NOMO-1 (cell line): Measurements from ENCODE around the gene SLC16A1.
"Not testable (repeated sequence)": the region's sequence is repeated elsewhere in the genome, so short reads cannot be mapped to it uniquely, and the experiment has no call there.

Experiments
- DNase-seq, 2 experiments: peaks; one replicate each; lab custom pipeline; 2025; ENCODE audit not compliant: unreplicated experiment in 2 of 2; lab: John Stamatoyannopoulos, UW

SLC16A1 gene

GRCh38 chr1:112887599-112888283 is 68.3 kb downstream of the SLC16A1 start:
- DNase-seq = no peak

GRCh38 chr1:112884996-112885395 is 71.0 kb downstream of the SLC16A1 start:
- not testable (repeated sequence) for DNase-seq

DNA sequence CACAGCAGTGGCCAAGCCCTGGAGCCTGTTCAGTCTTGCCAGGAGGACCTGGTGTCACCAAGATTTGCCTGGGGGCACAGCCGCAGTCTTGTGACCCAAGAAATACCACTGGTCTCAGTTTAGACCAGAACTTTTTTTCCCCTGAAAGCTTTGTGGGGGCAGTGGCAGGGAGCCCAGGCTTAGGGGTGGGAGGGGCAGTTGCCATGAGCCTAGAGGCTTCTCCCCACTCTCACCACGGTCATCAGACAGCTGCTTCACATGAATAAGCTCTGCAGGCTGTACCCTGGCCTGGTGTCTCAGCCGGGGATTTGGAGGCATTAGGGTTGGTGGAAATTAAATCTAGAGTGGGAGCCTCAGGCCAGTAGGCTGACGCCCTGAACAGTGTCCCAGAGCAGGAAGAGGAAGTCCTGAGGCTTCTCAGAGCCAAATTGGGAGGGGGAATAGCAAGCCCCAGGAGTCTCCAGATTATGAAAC is 73.7 kb downstream of the SLC16A1 start:
- DNase-seq = peak; percentile 23 to 24

DNA sequence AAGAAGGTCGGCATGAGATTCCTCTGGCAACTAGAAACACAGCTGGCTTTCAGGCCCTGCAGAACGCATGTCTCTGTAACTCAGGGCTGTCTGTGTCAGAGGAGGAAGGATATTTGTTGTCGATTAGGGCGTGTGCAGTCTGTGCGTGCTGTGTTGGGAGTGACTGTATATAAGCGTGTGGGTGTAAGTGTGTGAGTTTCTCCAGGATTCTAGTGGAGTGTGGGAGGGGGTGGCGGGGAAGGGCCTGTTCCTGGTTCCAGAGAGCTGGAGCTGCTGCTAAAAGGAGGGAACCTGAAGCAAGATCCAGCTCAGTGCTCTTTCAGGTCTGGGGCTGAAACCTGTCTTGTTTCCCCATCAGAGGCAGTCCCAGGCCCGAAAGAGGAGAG is 74.3 kb downstream of the SLC16A1 start:
- DNase-seq = no peak

DNA sequence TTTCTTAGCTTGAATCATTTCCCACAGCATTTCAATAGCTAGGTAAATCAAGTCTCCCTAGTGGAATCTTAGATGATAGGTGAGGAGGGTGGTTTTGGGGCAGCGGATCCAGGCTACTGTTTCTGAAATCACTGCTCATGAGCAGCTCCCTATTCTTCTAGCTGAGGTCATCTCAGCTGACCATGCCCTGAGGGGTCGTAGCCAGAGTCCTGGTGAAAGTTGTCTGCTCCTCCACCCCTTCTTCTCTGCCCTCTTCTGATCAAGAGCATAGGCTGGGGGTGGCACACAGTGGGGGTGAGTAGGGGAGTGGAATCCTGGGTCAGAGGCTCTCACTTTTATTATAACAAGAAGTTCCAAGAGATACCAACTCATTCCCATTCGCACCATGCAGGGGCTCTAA is 76.2 kb downstream of the SLC16A1 start:
- DNase-seq = no peak

DNA sequence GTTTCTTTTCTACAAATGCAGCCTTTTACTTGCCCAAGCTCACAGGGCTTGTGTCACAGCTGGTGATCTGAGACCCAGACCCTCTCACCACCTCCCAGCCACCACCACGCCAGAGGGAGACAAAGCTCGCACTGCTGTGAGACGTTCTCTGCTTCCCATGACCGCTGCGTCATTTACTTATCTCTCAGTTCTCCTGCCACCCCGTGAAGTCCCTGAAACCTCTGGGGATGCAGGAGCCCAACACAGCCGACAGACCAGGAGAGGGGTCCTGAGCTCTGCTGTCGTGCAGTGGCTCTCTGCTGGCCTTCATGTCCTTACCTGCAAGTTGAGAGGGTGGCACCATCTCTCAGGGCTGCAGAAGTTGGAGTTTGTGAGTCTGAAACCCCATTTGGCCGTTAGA is 77.7 kb downstream of the SLC16A1 start:
- no peak for DNase-seq

DNA sequence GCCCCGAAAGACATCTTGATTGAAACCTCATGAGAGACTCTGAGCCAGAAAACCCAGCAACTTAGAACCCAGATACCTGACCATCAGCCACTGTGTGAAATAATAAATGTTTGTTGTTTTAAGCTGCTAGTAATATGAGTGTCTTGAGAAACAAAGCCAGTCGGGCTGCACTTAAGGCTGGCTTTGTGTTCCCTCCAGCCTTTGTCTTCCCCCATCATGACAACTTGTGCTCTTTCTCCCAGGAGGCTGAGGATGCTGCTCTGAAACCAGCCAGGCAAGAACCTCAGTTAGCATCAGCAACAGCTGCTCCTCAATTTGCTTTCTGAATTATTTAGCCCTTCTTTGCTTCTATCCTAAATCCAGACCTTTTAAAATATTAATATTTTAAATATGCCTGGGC is 78.2 kb downstream of the SLC16A1 start:
- DNase-seq = no peak

DNA sequence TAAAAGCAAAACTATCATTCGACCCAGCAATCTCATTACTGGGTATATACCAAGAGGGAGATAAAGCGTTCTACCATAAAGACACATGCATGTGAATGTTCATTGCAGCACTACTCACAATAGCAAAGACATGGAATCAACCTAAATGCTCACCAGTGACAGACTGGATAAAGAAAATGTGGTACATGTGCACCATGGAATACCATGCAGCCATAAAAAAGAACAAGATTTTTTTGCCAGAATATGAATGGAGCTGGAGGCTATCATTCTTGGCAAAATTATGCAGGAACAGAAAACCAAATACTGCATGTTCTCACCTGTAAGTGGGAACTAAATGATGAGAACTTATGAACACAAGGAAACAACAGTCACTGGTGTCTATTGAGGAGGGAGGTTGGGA is 79.7 kb downstream of the SLC16A1 start:
- no peak for DNase-seq

DNA sequence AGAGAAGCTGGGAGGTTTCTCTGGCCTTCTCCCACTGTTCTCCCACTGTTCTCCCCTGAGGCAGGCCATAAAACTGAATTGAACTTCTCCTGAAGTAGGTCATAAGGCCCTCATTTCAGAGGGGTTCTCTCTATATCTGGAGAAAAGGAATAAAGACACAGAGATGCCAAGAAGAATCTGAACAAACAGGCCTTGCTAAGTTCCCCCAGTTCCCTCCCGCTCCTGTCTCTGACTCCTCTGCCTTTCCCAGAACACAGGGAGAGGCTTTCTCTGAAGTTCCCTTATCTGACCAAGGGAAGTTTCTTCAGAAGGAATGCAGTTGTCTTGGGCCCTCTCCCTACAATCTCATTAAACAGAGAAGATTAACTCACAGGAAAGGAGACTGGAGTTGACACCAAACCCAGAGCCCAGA is 83.4 kb downstream of the SLC16A1 start:
- no peak for DNase-seq

- DNase-seq = no peak
These were observed 84.9 kb downstream of the SLC16A1 start for GRCh38 chr1:112870887-112871646.

GRCh38 chr1:112869895-112870294 is 86.1 kb downstream of the SLC16A1 start:
- DNase-seq = no peak

- no peak for DNase-seq
These were observed 87.8 kb downstream of the SLC16A1 start for GRCh38 chr1:112868191-112868590.

GRCh38 chr1:112866981-112867380 is 89.0 kb downstream of the SLC16A1 start:
- DNase-seq = no peak

DNA sequence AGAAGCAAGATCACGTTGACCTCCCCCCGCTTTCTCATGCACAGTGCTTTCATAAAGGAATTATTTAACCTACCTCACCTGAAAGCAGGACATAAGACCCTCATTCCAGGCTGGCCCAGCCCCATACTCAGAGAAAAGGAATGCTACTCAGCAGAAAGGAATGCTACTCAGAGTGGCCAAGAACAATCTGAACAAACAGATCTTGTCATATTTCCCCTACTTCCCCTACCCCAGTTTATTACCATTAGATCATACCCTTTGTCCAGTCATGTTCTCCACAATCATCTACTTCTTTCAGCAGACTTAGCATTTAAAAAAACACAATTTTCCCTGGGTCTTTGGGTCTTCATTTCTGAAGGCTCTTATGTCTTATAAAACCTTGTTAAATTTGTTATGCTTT is 89.8 kb downstream of the SLC16A1 start:
- no peak for DNase-seq

GRCh38 chr1:112862753-112863426 is 93.1 kb downstream of the SLC16A1 start:
- DNase-seq = no peak
